ENCODE results near the gene ASCL2. TPM values are rescaled to one million over a fixed set of nuclear protein-coding genes. Genes with fewer than 3 reads are reported as not detected.

Gene ASCL2
- total and polyA plus RNA-seq, 10 donors = 0.68 to 3.0 (median 2.3) TPM

- H3K27ac ChIP-seq = no peak overlapping the region
- intact Hi-C loops (cut with DNase I; ENCODE audit: low total_unique reads) = no loop called here
- peaks cover 0 to 12% (median 2%) of the 10 kb centered on the region in 8 donors for H3K9me3 ChIP-seq
- no peaks in the 10 kb centered on the region for H3K4me1 ChIP-seq
- 76 to 91% (median 87%) methylated on average over 14 of the region's 14 CpGs for WGBS, 5 donors
- TF ChIP-seq CTCF (IDR thresholded peaks at IDR 0.05 in 8 of 11, conservative IDR thresholded peaks at IDR 0.05 in 3 of 11) = no peak
- TF ChIP-seq POLR2A (IDR thresholded peaks at IDR 0.05) = no peak
- TF ChIP-seq POLR2AphosphoS5 (IDR thresholded peaks at IDR 0.05) = no peak
- no peak overlapping the region for H3K4me3 ChIP-seq
- DNase-seq = peak; percentile 46
- H3K27me3 ChIP-seq (replicated peaks in 1 of 7) = peaks cover 0 to 8% (median 0%) of the 10 kb centered on the region in 7 donors
- H3K36me3 ChIP-seq = no peaks in the 10 kb centered on the region
Measured at GRCh38 chr11:2256293-2256913, 14.0 kb downstream of the ASCL2 start.

- intact Hi-C loops (cut with DNase I; ENCODE audit: low total_unique reads) = no loop called here
- 84 to 96% (median 93%) methylated on average over 6 of the region's 6 CpGs for WGBS, 5 donors
Measured at GRCh38 chr11:2252018-2252417, 18.4 kb downstream of the ASCL2 start.

GRCh38 chr11:2251138-2251537, 19.2 kb downstream of the ASCL2 start:
- TF ChIP-seq POLR2A (IDR thresholded peaks at IDR 0.05) (no peak), POLR2AphosphoS5 (IDR thresholded peaks at IDR 0.05) (no peak), CTCF (IDR thresholded peaks at IDR 0.05 in 8 of 11, conservative IDR thresholded peaks at IDR 0.05 in 3 of 11) (no peak)
- Histone ChIP-seq H3K4me3 (no peak overlapping the region), H3K27ac (no peak overlapping the region), H3K27me3 (replicated peaks in 1 of 7) (no peaks in the 10 kb centered on the region), H3K36me3 (no peaks in the 10 kb centered on the region), H3K4me1 (no peaks in the 10 kb centered on the region), H3K9me3 (peaks cover 0 to 12% (median 2%) of the 10 kb centered on the region in 8 donors)
- intact Hi-C loops (cut with DNase I; ENCODE audit: low total_unique reads) = no loop called here
- 84 to 96% (median 94%) methylated on average over 6 of the region's 6 CpGs for WGBS, 5 donors
- DNase-seq = peak; percentile 32

More at GRCh38 chr11:2252018-2252417, 18.4 kb downstream of the ASCL2 start:
- TF ChIP-seq POLR2A (IDR thresholded peaks at IDR 0.05) (no peak), POLR2AphosphoS5 (IDR thresholded peaks at IDR 0.05) (no peak), CTCF (IDR thresholded peaks at IDR 0.05 in 8 of 11, conservative IDR thresholded peaks at IDR 0.05 in 3 of 11) (no peak)
- H3K36me3 ChIP-seq = no peaks in the 10 kb centered on the region
- no peak overlapping the region for H3K27ac ChIP-seq
- peaks cover 0 to 12% (median 2%) of the 10 kb centered on the region in 8 donors for H3K9me3 ChIP-seq
- no peaks in the 10 kb centered on the region for H3K4me1 ChIP-seq
- no peaks in the 10 kb centered on the region for H3K27me3 ChIP-seq (replicated peaks in 1 of 7)
- H3K4me3 ChIP-seq = no peak overlapping the region
- DNase-seq = no peak

GRCh38 chr11:2250485-2250884, 19.9 kb downstream of the ASCL2 start:
- WGBS, 5 donors = 79 to 88% (median 80%) methylated on average over 8 of the region's 8 CpGs

More at GRCh38 chr11:2250485-2250884, 19.9 kb downstream of the ASCL2 start:
- no peaks in the 10 kb centered on the region for H3K36me3 ChIP-seq
- TF ChIP-seq CTCF (IDR thresholded peaks at IDR 0.05 in 8 of 11, conservative IDR thresholded peaks at IDR 0.05 in 3 of 11) = no peak
- no peak for TF ChIP-seq POLR2A (IDR thresholded peaks at IDR 0.05)
- TF ChIP-seq POLR2AphosphoS5 (IDR thresholded peaks at IDR 0.05) = no peak
- no peak overlapping the region for H3K27ac ChIP-seq
- H3K9me3 ChIP-seq = peaks cover 0 to 12% (median 2%) of the 10 kb centered on the region in 8 donors
- DNase-seq = no peak
- H3K4me1 ChIP-seq = no peaks in the 10 kb centered on the region
- intact Hi-C loops (cut with DNase I; ENCODE audit: low total_unique reads) = no loop called here
- H3K4me3 ChIP-seq = no peak overlapping the region
- no peaks in the 10 kb centered on the region for H3K27me3 ChIP-seq (replicated peaks in 1 of 7)

All from spleen (tissue), 11 donors.